Astrocyte of the spinal cord (primary cell): Measurements from ENCODE around the gene IFI27L2.
A peak's percentile ranks its signal among the peaks of the same experiment; 100 is the strongest.

Source experiments
- DNase-seq: peaks from one replicate; pipeline ENCODE4 v3.0.0; 2011; ENCODE audit warnings: low read depth, low spot score
- H3K4me3 ChIP-seq: 2 replicates; pipeline ENCODE4 v1.5.1; 2011; ENCODE audit warnings: low read depth, mild to moderate bottlenecking, low read length, moderate library complexity
- CTCF ChIP-seq: IDR thresholded peaks from 2 replicates; pipeline ENCODE4 v1.5.1; 2012; ENCODE audit warnings: low read depth, mild to moderate bottlenecking, low read length, inconsistent platforms
- in situ Hi-C: cut with HindIII; loops from 2 replicates; pipeline ENCODE4 v1.10.0; 2017; ENCODE audit warnings: low sequenced_read_pairs

Gene IFI27L2

GRCh38 chr14:94079891-94080620 is 49.3 kb downstream of the IFI27L2 start:
- TF ChIP-seq CTCF = no peak
- H3K4me3 ChIP-seq = peak overlapping the region; percentile 92
- DNase-seq = peak; percentile 50
- in situ Hi-C loops = no loop called here

DNA sequence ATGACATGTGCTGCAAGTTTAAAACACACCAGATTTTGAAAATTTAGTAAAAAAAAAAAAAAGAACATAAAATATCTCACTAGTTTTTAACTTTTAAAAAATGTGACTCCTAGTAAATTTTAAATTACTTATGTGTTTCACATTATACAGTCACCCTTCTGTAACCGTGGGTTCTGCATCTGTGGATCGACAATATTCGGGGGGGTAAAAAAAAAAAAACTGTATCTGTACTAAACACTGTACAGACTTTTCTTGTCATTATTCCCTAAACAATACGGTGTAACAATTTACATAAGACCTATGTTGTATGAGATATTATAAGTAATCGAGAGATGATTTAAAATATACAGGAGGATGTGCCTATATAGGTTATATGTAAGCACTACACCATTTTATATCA is 51.6 kb downstream of the IFI27L2 start:
- no peak for DNase-seq
- in situ Hi-C loops = no loop called here
- H3K4me3 ChIP-seq = no peak overlapping the region
- TF ChIP-seq CTCF = no peak
